CD4-positive, alpha-beta T cell (primary cell): ENCODE results near the gene POLR2L. TPM values are rescaled to one million over a fixed set of nuclear protein-coding genes. Genes with fewer than 3 reads are reported as not detected.

Source experiments
- ATAC-seq: fragments of 200-7000 bp; cut with Tn5 transposase; one replicate; pipeline ENCODE4 v1.10.0; 2022; ENCODE audit warnings: mild to moderate bottlenecking; ENCODE audit not compliant: poor library complexity
- CTCF ChIA-PET: fragments of 350-600 bp; sonication (Branson Sonifier 250); formaldehyde crosslinking; loops from one replicate; lab custom pipeline; 2021; ENCODE audit warnings: antibody characterized with exemption, inconsistent platforms; lab: Charles Lee
- POLR2A ChIA-PET: fragments of 350-600 bp; sonication (Branson Sonifier 250); formaldehyde crosslinking; loops from one replicate; lab custom pipeline; 2021; ENCODE audit warnings: antibody characterized with exemption, inconsistent platforms; lab: Charles Lee
- DNase-seq, 14 experiments: peaks; one replicate each; pipeline ENCODE4 v3.0.0-alpha.2; 2013 to 2020; ENCODE audit warnings: mixed read lengths in 2 of 14
- H3K27ac ChIP-seq, 2 donors: one replicate each; pipeline versions ENCODE4 v1.5.1 to v1.7.0; 2013; ENCODE audit warnings: low read length in 2 of 2, low read depth in 1 of 2, mild to moderate bottlenecking in 1 of 2
- H3K27me3 ChIP-seq, 2 experiments: 1 replicate in 1 of 2; 2 replicates in 1 of 2; pipeline versions ENCODE4 v1.6.1 to v1.7.0; 2013; ENCODE audit warnings: low read length in 2 of 2, control low read depth in 1 of 2, mild to moderate bottlenecking in 1 of 2, moderate library complexity in 1 of 2; ENCODE audit not compliant: insufficient read depth in 2 of 2, control insufficient read depth in 1 of 2
- H3K36me3 ChIP-seq: one replicate; pipeline ENCODE4 v1.6.1; 2013; ENCODE audit warnings: low read length, control low read depth; ENCODE audit not compliant: insufficient read depth
- H3K4me1 ChIP-seq: one replicate; pipeline ENCODE4 v1.6.1; 2013; ENCODE audit warnings: low read length, control low read depth; ENCODE audit not compliant: insufficient read depth
- H3K4me3 ChIP-seq: one replicate; pipeline ENCODE4 v1.5.1; 2013; ENCODE audit warnings: mild to moderate bottlenecking, low read length, moderate library complexity
- H3K9me3 ChIP-seq, 2 experiments: 1 replicate in 1 of 2; 2 replicates in 1 of 2; pipeline versions ENCODE4 v1.6.1 to v1.7.0; 2013; ENCODE audit warnings: low read length in 2 of 2, mild to moderate bottlenecking in 2 of 2, control low read depth in 1 of 2, moderate library complexity in 1 of 2; ENCODE audit not compliant: control insufficient read depth in 1 of 2, insufficient read depth in 1 of 2
- H3K27ac Mint-ChIP-seq: one replicate; pipeline ENCODE4 v1.8.0; 2020; ENCODE audit warnings: mixed read lengths
- H3K27me3 Mint-ChIP-seq: one replicate; pipeline ENCODE4 v1.8.0; 2021; ENCODE audit warnings: mixed read lengths
- H3K36me3 Mint-ChIP-seq: one replicate; pipeline ENCODE4 v1.8.0; 2021; ENCODE audit warnings: low read depth, mixed read lengths
- H3K4me1 Mint-ChIP-seq: one replicate; pipeline ENCODE4 v1.8.0; 2021; ENCODE audit warnings: low read depth, mixed read lengths
- H3K4me3 Mint-ChIP-seq: one replicate; pipeline ENCODE4 v1.8.0; 2020; ENCODE audit warnings: mild to moderate bottlenecking, mixed read lengths
- H3K9me3 Mint-ChIP-seq: one replicate; pipeline ENCODE4 v1.8.0; 2020; ENCODE audit warnings: mixed read lengths
- intact Hi-C, 2 experiments: fragments of 100-400 bp; cut with DNase I in 1 of 2; cut with micrococcal nuclease in 1 of 2; formaldehyde crosslinking; loops; one replicate each; pipeline versions ENCODE4 v1.15.1 to v1.9.0; 2023 to 2025; cut with DNase I, micrococcal nuclease
- total RNA-seq, 174 experiments: library from RNA in 2 of 174; stranded (reverse) in 2 of 174; gene quantifications; one replicate each; pipeline ENCODE4 v1.2.3 and lab custom pipeline; 2021 to 2026
- TF ChIP-seq, protein P1 (sequence below): fragments of 200-600 bp; IDR thresholded peaks from one replicate; pipeline ENCODE4 v1.8.0; 2022; ENCODE audit warnings: antibody characterized with exemption, mild to moderate bottlenecking

The POLR2L gene
- total RNA-seq, 2 experiments from 2014 or later = 19.6 to 19.8 TPM

DNA sequence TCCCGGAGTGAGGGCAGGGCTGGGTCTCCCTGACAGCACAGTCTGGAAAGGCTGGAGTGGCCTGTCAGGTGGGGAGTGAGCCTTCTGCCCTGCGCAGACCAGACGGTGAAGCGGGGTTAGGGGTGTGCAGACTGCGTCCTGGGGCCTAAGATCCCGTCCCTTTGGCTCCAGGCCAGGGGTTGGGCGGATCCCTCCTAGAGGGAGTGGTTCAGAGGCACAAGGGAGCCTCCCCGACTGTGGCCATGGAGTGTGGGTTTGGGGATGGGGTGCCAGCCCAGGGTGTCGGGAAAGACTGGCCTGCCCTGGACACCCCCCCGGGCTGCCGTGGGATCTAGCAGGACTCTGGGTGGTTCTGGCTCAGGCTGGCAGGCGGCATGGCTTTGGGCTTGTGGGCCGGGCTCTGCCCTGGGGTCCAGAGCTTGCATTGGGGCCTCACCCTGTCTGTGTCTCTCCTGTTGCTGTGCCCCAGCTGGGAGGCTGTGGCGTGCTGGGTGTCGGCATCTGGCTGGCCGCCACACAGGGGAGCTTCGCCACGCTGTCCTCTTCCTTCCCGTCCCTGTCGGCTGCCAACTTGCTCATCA is 19.8 kb upstream of the POLR2L start:
- no peaks in the 10 kb centered on the region for H3K27me3 Mint-ChIP-seq
- Histone ChIP-seq H3K4me3 (no peak overlapping the region), H3K9me3 (peaks cover 0 to 10% of the 10 kb centered on the region in 2 experiments), H3K27me3 (no peaks in the 10 kb centered on the region), H3K27ac (no peak overlapping the region), H3K36me3 (no peaks in the 10 kb centered on the region), H3K4me1 (no peaks in the 10 kb centered on the region)
- H3K27ac Mint-ChIP-seq = no peak overlapping the region
- ChIA-PET CTCF (no interaction called here), POLR2A (no interaction called here)
- H3K4me1 Mint-ChIP-seq = no peaks in the 10 kb centered on the region
- no peaks in the 10 kb centered on the region for H3K36me3 Mint-ChIP-seq
- no peaks in the 10 kb centered on the region for H3K9me3 Mint-ChIP-seq
- TF ChIP-seq, protein P1, sequence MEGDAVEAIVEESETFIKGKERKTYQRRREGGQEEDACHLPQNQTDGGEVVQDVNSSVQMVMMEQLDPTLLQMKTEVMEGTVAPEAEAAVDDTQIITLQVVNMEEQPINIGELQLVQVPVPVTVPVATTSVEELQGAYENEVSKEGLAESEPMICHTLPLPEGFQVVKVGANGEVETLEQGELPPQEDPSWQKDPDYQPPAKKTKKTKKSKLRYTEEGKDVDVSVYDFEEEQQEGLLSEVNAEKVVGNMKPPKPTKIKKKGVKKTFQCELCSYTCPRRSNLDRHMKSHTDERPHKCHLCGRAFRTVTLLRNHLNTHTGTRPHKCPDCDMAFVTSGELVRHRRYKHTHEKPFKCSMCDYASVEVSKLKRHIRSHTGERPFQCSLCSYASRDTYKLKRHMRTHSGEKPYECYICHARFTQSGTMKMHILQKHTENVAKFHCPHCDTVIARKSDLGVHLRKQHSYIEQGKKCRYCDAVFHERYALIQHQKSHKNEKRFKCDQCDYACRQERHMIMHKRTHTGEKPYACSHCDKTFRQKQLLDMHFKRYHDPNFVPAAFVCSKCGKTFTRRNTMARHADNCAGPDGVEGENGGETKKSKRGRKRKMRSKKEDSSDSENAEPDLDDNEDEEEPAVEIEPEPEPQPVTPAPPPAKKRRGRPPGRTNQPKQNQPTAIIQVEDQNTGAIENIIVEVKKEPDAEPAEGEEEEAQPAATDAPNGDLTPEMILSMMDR = no peak
- DNase-seq (no peak), ATAC-seq (no peak)
- intact Hi-C loops = no loop called here
- no peak overlapping the region for H3K4me3 Mint-ChIP-seq

DNA sequence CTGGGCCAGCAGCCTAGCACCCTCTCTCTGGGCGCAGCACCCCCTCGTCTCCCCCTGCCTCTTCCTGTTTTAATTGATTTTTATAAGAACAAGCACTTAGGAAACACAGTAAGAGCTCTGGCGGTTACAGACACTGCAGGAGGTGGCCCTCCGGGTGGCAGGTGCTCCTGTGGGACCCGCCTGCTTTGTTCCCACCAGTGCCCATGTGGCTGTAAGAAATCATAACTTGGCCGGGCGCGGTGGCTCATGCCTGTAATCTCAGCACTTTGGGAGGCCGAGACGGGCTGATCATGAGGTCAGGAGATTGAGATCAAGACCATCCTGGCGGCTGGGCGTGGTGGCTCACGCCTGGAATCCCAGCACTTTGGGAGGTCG is 18.8 kb upstream of the POLR2L start:
- Histone ChIP-seq H3K27me3 (no peaks in the 10 kb centered on the region), H3K9me3 (peaks cover 0 to 10% of the 10 kb centered on the region in 2 experiments), H3K36me3 (no peaks in the 10 kb centered on the region), H3K4me1 (no peaks in the 10 kb centered on the region), H3K4me3 (no peak overlapping the region), H3K27ac (no peak overlapping the region)
- Mint-ChIP-seq H3K4me3 (no peak overlapping the region), H3K4me1 (no peaks in the 10 kb centered on the region), H3K27me3 (no peaks in the 10 kb centered on the region), H3K9me3 (no peaks in the 10 kb centered on the region), H3K27ac (no peak overlapping the region), H3K36me3 (no peaks in the 10 kb centered on the region)
- CTCF ChIA-PET = no interaction called here
- POLR2A ChIA-PET = no interaction called here
- no peak for ATAC-seq
- TF ChIP-seq, protein P1 = no peak
- DNase-seq = no peak
- intact Hi-C loops = no loop called here

DNA sequence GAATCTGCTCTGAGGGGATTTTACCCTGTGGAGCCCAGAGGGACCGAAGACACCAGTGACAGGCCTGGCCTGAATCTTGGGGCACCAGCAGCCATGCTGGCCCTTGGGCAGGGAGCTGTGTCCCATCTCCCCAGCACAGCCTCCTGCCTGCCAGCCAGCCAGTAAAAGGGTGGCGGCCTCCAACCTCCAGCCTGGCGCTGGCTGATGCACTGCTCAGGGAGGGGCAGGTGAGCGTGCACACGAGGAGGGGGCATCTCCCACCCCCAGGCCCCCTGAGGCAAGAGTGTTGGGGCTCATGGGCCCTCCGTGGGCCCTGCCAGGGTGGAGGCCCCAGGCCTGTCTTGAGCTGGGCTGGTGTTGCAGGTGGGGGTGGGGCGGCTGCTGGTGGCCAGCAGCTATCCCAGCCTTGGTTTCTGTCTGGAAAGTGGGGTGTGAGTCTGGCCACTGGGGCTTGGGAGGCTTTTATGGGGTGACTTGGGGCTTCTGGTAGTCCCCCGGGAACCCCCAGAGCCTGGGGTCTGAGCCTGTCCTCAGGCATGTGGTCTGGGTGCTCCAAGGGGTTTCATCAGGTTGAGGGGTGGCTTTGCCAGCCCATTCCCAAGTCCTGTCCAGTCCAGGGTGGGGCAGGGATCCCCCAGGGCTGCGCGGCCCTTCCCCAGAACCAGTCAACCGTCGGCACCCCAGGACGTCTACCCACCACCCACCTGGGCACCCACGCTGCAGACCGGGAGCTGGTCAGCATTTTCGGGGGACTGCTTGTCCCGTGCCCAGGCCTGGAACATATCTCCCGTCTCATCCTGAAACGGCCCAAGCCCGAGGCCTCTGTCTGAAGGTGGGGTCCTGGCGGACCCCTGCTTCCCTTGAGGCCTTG is 18.1 kb upstream of the POLR2L start:
- Mint-ChIP-seq H3K27ac (no peak overlapping the region), H3K4me1 (no peaks in the 10 kb centered on the region), H3K27me3 (no peaks in the 10 kb centered on the region), H3K9me3 (no peaks in the 10 kb centered on the region), H3K4me3 (no peak overlapping the region), H3K36me3 (no peaks in the 10 kb centered on the region)
- CTCF ChIA-PET = no interaction called here
- TF ChIP-seq, protein P1 = no peak
- H3K27me3 ChIP-seq = no peaks in the 10 kb centered on the region
- POLR2A ChIA-PET = no interaction called here
- intact Hi-C loops = no loop called here
- H3K4me1 ChIP-seq = no peaks in the 10 kb centered on the region
- DNase-seq = no peak
- no peak for ATAC-seq
- H3K36me3 ChIP-seq = no peaks in the 10 kb centered on the region
- no peak overlapping the region for H3K27ac ChIP-seq
- peaks cover 0 to 10% of the 10 kb centered on the region in 2 experiments for H3K9me3 ChIP-seq
- H3K4me3 ChIP-seq = no peak overlapping the region
